SK-N-SH (cell line): ENCODE data around the gene RPL5.

Experiments
- CTCF ChIP-seq: fragments of 200-600 bp; sonication (generic); IDR thresholded peaks from 2 replicates; pipeline ENCODE4 v1.6.1; 2017; ENCODE audit warnings: antibody characterized with exemption, mild to moderate bottlenecking, moderate library complexity
- EZH2phosphoT487 ChIP-seq: fragments of 200-600 bp; sonication (generic); IDR thresholded peaks from 2 replicates; pipeline ENCODE4 v1.6.1; 2017; ENCODE audit warnings: low read depth, mixed run types, mild to moderate bottlenecking, antibody characterized with exemption, moderate library complexity, borderline replicate concordance
- JUND ChIP-seq: IDR thresholded peaks from 2 replicates; pipeline ENCODE4 v1.4.0; 2012
- MAX ChIP-seq: IDR thresholded peaks from 2 replicates; pipeline ENCODE4 v1.4.0; 2012; ENCODE audit warnings: low read depth
- REST ChIP-seq: IDR thresholded peaks from 2 replicates; pipeline ENCODE4 v1.6.1; 2012; ENCODE audit warnings: mild to moderate bottlenecking, low read depth, low read length, moderate library complexity
- SIN3A ChIP-seq: IDR thresholded peaks from 2 replicates; pipeline ENCODE4 v1.6.1; 2012; ENCODE audit warnings: low read depth, mild to moderate bottlenecking, low read length, moderate library complexity, borderline replicate concordance
- TAF1 ChIP-seq: IDR thresholded peaks from 2 replicates; pipeline ENCODE4 v1.6.1; 2012; ENCODE audit warnings: low read depth, mild to moderate bottlenecking, low read length, moderate library complexity, borderline replicate concordance
- YY1 ChIP-seq: IDR thresholded peaks from 2 replicates; pipeline ENCODE4 v1.4.0; 2012; ENCODE audit warnings: low read depth, mild to moderate bottlenecking
- ZBTB33 ChIP-seq: IDR thresholded peaks from 2 replicates; pipeline ENCODE4 v1.4.0; 2012; ENCODE audit warnings: low read depth, borderline replicate concordance

- TF ChIP-seq YY1 (no peak), CTCF (no peak), SIN3A (no peak), MAX (no peak), JUND (no peak), TAF1 (no peak), EZH2phosphoT487 (no peak), ZBTB33 (no peak), REST (no peak)
Observed at GRCh38 chr1:92870591-92870990, 38.8 kb downstream of the RPL5 start.
